ENCODE data around the gene WIPF2.

WIPF2 gene

GRCh38 chr17:40313668-40314583 lies 94.8 kb downstream of the WIPF2 start:
- DNase-seq (ENCODE audit: low spot score), result no peak

GRCh38 chr17:40314584-40314956 lies 95.5 kb downstream of the WIPF2 start:
- peak; percentile 54 for DNase-seq (ENCODE audit: low spot score)

GRCh38 chr17:40315206-40315605 lies 96.1 kb downstream of the WIPF2 start:
- DNase-seq (ENCODE audit: low spot score), result no peak

- no peak for DNase-seq (ENCODE audit: low spot score)
These were observed 96.8 kb downstream of the WIPF2 start for GRCh38 chr17:40315678-40316570.

GRCh38 chr17:40316571-40317344 lies 97.7 kb downstream of the WIPF2 start:
- no peak for DNase-seq (ENCODE audit: low spot score)

- DNase-seq (ENCODE audit: low spot score), result no peak
These were observed 98.3 kb downstream of the WIPF2 start for GRCh38 chr17:40317345-40317873.

GRCh38 chr17:40317880-40318829 lies 99.1 kb downstream of the WIPF2 start:
- peak; percentile 97 for DNase-seq (ENCODE audit: low spot score)

GRCh38 chr17:40318830-40319391 lies 99.8 kb downstream of the WIPF2 start:
- no peak for DNase-seq (ENCODE audit: low spot score)

GRCh38 chr17:40319651-40320540 lies 100.8 kb downstream of the WIPF2 start:
- no peak for DNase-seq (ENCODE audit: low spot score)

GRCh38 chr17:40320756-40321523 lies 101.8 kb downstream of the WIPF2 start:
- DNase-seq (ENCODE audit: low spot score), result no peak

- no peak for DNase-seq (ENCODE audit: low spot score)
These were observed 102.4 kb downstream of the WIPF2 start for GRCh38 chr17:40321524-40321929.

GRCh38 chr17:40321961-40322357 lies 102.9 kb downstream of the WIPF2 start:
- DNase-seq (ENCODE audit: low spot score), result no peak

- DNase-seq (ENCODE audit: low spot score), result peak; percentile 73
These were observed 103.5 kb downstream of the WIPF2 start for GRCh38 chr17:40322358-40323315.

GRCh38 chr17:40323391-40324381 lies 104.6 kb downstream of the WIPF2 start:
- no peak for DNase-seq (ENCODE audit: low spot score)

- no peak for DNase-seq (ENCODE audit: low spot score)
These were observed 106.3 kb downstream of the WIPF2 start for GRCh38 chr17:40325156-40326013.
